WTC11 (cell line): ENCODE results near the gene DRD2.

Source experiments
- ETV6 ChIP-seq: sonication (generic); formaldehyde crosslinking; IDR thresholded peaks from 2 replicates; pipeline ENCODE4 v1.8.1; 2022; ENCODE audit warnings: mild to moderate bottlenecking, missing genetic modification reagents
- ZNF281 ChIP-seq: sonication (generic); formaldehyde crosslinking; IDR thresholded peaks from 2 replicates; pipeline ENCODE4 v1.8.0; 2023; ENCODE audit warnings: mild to moderate bottlenecking, missing genetic modification reagents
- TF ChIP-seq, protein P1 (sequence below): sonication (generic); formaldehyde crosslinking; conservative IDR thresholded peaks from 2 replicates; pipeline ENCODE4 v1.8.1; 2023; ENCODE audit warnings: mild to moderate bottlenecking, low read depth, missing genetic modification reagents, moderate library complexity
- TF ChIP-seq, protein P2 (sequence below): fragments of 200-600 bp; IDR thresholded peaks from 2 replicates; pipeline ENCODE4 v1.8.0; 2022; ENCODE audit warnings: antibody characterized with exemption
- TF ChIP-seq, protein P3 (sequence below): fragments of 250-450 bp; sonication (Bioruptor Pico); IDR thresholded peaks from 2 replicates; pipeline ENCODE4 v1.9.0; 2021; ENCODE audit warnings: moderate library complexity, mild to moderate bottlenecking, inconsistent platforms, borderline replicate concordance

GRCh38 chr11:113363406-113363805, 111.8 kb downstream of the DRD2 start:
- TF ChIP-seq, protein P1, sequence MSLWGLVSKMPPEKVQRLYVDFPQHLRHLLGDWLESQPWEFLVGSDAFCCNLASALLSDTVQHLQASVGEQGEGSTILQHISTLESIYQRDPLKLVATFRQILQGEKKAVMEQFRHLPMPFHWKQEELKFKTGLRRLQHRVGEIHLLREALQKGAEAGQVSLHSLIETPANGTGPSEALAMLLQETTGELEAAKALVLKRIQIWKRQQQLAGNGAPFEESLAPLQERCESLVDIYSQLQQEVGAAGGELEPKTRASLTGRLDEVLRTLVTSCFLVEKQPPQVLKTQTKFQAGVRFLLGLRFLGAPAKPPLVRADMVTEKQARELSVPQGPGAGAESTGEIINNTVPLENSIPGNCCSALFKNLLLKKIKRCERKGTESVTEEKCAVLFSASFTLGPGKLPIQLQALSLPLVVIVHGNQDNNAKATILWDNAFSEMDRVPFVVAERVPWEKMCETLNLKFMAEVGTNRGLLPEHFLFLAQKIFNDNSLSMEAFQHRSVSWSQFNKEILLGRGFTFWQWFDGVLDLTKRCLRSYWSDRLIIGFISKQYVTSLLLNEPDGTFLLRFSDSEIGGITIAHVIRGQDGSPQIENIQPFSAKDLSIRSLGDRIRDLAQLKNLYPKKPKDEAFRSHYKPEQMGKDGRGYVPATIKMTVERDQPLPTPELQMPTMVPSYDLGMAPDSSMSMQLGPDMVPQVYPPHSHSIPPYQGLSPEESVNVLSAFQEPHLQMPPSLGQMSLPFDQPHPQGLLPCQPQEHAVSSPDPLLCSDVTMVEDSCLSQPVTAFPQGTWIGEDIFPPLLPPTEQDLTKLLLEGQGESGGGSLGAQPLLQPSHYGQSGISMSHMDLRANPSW (CRISPR knock-in tag): no peak
- no peak for TF ChIP-seq ZNF281
- no peak for TF ChIP-seq ETV6
- TF ChIP-seq, protein P2, sequence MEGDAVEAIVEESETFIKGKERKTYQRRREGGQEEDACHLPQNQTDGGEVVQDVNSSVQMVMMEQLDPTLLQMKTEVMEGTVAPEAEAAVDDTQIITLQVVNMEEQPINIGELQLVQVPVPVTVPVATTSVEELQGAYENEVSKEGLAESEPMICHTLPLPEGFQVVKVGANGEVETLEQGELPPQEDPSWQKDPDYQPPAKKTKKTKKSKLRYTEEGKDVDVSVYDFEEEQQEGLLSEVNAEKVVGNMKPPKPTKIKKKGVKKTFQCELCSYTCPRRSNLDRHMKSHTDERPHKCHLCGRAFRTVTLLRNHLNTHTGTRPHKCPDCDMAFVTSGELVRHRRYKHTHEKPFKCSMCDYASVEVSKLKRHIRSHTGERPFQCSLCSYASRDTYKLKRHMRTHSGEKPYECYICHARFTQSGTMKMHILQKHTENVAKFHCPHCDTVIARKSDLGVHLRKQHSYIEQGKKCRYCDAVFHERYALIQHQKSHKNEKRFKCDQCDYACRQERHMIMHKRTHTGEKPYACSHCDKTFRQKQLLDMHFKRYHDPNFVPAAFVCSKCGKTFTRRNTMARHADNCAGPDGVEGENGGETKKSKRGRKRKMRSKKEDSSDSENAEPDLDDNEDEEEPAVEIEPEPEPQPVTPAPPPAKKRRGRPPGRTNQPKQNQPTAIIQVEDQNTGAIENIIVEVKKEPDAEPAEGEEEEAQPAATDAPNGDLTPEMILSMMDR: no peak
- TF ChIP-seq, protein P3, sequence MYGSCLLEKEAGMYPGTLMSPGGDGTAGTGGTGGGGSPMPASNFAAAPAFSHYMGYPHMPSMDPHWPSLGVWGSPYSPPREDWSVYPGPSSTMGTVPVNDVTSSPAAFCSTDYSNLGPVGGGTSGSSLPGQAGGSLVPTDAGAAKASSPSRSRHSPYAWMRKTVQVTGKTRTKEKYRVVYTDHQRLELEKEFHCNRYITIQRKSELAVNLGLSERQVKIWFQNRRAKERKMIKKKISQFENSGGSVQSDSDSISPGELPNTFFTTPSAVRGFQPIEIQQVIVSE: no peak
